SH-SY5Y (cell line): ENCODE results near the gene COL25A1.

ENCODE experiments used
- GATA2 ChIP-seq: IDR thresholded peaks from 2 replicates; pipeline ENCODE4 v1.6.1; 2011; ENCODE audit warnings: mild to moderate bottlenecking, low read depth, low read length
- GATA3 ChIP-seq: IDR thresholded peaks from 2 replicates; pipeline ENCODE4 v1.6.1; 2011; ENCODE audit warnings: low read depth, mild to moderate bottlenecking, low read length, moderate library complexity

- no peak for TF ChIP-seq GATA3
- TF ChIP-seq GATA2 = no peak
Observed at GRCh38 chr4:109216085-109216696, 86.3 kb downstream of the COL25A1 start.
